Measurements from ENCODE around the gene HAO2.
"Not testable (repeated sequence)": the region's sequence is repeated elsewhere in the genome, so short reads cannot be mapped to it uniquely, and the experiment has no call there.

Gene HAO2

GRCh38 chr1:119368554-119368953 lies at the start of gene HAO2:
Gene HAO2 (plus strand): TSS chr1:119368785. CDS start chr1:119381086, 12,301 bp downstream.
- no peak for DNase-seq (ENCODE audit: low spot score)

DNA sequence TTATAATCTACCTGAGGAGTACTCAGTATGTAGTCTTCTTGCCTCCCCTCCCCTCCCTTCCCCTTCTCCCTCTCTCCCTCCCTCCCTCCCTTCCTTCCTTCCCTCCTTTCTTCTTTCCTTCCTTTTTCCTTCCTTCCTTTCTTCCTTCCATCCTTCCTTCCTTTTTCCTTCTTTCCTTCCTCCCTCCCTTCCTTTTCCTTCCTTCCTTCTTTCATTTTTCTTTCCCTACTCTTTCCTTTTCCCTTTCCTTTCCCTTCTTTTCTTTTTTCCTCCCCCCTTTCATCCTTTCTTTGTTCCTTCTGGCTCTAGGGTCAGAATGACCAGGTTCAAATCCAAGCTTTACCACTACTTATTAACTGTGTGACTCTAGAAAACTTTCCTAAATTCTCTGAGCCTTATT lies 48.5 kb upstream of the HAO2 start:
- DNase-seq (ENCODE audit: low spot score), result no peak

GRCh38 chr1:119321666-119322419 lies 46.7 kb upstream of the HAO2 start:
- DNase-seq (ENCODE audit: low spot score), result no peak

- no peak for DNase-seq (ENCODE audit: low spot score)
These were observed 45.2 kb upstream of the HAO2 start for GRCh38 chr1:119323216-119323982.

- no peak for DNase-seq (ENCODE audit: low spot score)
These were observed 44.4 kb upstream of the HAO2 start for GRCh38 chr1:119324198-119324597.

DNA sequence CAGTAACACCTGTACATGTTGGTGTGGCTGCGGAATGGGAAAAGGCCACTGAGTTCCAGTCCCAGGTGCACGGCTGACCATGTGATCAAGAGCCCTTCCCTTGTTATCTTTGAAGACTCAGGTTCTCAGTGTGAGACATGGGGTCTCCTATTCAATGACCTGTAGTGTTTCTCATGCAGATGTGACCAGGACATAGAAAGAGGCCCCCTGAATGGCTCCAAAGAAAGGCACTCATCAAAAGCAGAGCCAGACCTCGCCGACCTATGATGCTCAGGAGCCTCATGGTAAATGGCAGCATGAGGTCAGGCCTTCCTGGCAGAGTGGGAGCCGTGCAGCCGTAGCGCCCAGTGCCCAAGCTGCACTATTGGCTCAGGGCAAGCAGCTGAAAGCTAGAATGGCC lies 42.3 kb upstream of the HAO2 start:
- DNase-seq (ENCODE audit: low spot score), result no peak

GRCh38 chr1:119327094-119327449 lies 41.5 kb upstream of the HAO2 start:
- DNase-seq (ENCODE audit: low spot score), result no peak

DNA sequence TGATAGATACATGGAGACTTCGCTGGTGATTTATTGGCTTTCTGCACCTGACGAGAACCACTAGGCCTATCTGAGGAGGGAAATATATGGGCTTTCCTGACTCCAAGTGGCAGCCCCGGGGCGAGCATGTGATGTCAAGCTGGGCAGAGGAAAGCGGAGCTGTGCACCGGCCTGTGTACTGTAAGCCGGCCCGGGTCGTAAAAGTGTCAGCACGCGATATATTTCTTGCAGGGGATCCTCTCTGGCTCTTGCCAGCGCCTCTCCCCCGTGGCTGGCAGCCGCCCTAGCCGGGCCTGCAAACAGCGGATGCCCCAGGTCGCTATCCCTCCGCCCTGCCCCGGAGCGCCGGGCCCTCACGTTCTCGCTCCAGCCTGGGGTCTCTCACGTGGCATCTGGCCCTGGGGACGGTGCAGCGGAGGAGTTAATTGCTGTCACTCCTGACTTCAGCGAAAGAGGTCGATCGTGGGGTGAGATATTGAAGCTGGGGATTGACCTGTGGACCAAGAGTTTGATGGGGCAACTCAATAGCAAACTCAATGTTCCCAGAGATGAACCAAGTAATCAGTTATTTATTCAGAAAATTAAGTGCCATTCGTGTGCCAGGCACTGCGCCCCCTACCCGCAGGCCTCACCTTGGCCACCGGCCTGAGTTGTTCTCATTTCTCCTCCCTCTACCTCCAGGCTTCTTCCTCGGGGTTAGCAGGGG lies 41.0 kb upstream of the HAO2 start:
- no peak for DNase-seq (ENCODE audit: low spot score)

- DNase-seq (ENCODE audit: low spot score), result no peak
These were observed 38.8 kb upstream of the HAO2 start for GRCh38 chr1:119329541-119330461.

GRCh38 chr1:119330466-119331189 lies 38.0 kb upstream of the HAO2 start:
- DNase-seq (ENCODE audit: low spot score), result no peak

DNA sequence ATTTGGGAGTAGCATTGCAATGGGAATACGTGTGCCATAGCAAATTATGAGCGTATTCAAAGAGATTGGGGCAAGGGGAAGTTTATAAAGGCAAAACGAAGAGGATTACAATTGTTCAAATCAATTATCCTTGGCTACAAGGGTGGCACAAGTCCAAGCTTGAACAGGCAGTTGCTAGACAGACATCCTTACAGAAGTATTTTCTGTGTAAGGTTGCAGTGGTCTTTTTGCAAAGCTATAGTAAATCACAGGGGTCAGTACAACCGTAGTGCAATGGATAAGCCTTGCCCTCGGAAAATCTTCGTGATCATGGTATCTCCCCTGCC lies 37.4 kb upstream of the HAO2 start:
- no peak for DNase-seq (ENCODE audit: low spot score)

GRCh38 chr1:119331915-119332314 lies 36.7 kb upstream of the HAO2 start:
- no peak for DNase-seq (ENCODE audit: low spot score)

GRCh38 chr1:119332622-119333021 lies 36.0 kb upstream of the HAO2 start:
- DNase-seq (ENCODE audit: low spot score), result no peak

DNA sequence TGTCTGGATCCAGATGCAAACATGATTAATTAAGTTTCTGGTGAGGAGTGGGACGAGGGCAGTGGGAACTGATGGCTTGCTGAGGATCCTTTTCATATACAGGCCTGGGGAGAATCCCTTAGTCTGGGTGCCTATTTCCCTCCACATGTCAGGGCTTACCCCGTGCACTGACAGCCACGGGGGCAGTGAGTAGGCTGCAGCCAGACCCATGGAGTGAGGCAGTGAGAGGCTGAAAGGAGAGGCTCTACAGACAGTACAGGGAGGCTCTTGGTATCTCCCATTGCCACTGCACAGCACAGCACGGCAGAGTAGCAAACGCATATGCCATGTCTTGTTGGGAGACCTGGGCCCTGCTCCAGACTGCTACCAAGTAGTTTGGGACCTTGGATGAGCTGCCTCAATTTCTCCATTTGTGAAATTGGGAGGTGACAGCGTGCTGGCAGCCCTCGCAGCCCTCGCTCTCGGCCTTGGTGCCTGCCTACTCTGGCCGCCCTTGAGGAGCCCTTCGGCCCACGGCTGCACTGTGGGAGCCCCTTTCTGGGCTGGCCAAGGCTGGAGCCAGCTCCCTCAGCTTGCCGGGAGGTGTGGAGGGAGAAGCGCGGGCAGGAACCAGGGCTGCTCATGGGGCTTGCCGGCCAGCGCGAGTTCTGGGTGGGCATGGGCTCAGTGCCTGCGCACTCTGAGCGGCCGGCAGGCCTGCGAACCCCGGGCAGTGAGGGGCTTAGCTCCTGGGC lies 35.3 kb upstream of the HAO2 start:
- no peak for DNase-seq (ENCODE audit: low spot score)

DNA sequence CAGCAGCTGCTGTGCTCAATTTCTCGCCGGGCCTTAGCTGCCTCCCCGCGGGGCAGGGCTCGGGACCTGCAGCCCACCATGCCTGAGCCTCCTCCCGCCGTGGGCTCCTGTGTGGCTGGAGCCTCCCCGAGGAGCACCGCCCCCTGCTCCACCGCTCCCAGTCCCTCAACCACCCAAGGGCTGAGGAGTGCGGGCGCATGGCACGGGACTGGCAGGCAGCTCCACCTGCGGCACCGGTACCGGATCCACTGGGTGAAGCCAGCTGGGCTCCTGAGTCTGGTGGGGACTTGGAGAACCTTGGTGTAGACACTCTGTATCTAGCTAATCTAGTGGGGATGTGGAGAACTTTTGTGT lies 34.7 kb upstream of the HAO2 start:
- not testable (repeated sequence) for DNase-seq (ENCODE audit: low spot score)

GRCh38 chr1:119336848-119337247 lies 31.7 kb upstream of the HAO2 start:
- no peak for DNase-seq (ENCODE audit: low spot score)

DNA sequence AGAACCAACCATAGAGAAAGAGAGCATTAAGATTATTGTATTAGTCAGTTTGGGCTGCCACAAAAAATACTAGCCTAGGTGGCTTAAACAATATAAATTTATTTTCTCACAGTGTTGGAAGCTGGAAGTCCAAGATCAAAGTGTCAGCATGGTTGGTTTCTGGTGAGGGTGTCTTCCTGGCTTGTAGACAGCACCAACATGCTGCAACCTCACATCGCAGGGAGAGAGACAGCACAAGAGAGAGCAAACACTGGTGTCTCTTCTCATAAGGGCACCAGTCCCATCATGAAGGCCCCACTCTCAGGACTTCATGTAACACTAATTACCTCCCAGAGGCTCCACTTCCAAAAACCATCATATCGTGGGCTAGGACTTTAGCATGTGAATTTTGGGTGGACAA lies 30.6 kb upstream of the HAO2 start:
- DNase-seq (ENCODE audit: low spot score), result no peak

GRCh38 chr1:119338757-119339156 lies 29.8 kb upstream of the HAO2 start:
- no peak for DNase-seq (ENCODE audit: low spot score)

DNA sequence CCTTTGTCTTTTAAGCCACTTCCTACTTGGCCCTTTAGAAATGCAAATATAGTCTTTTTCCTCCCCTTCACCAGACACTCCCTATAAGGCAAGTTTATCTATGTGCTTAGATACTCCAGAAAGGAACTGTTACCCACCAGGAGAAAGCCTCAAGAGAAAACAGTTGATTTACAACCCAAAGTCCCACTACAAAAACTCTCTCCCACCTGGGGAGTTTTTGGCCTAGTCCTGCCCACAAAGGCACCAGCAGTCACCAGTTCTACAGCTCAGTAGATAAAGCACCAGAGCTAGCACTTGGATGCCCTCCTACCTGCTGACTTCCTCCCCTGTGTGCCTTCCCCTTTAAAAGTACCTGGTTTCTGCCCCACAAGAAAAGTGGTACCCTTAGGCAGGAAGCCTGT lies 27.7 kb upstream of the HAO2 start:
- DNase-seq (ENCODE audit: low spot score), result no peak

- no peak for DNase-seq (ENCODE audit: low spot score)
These were observed 27.1 kb upstream of the HAO2 start for GRCh38 chr1:119341372-119341947.

All from RKO (cell line).